Fibroblast of skin of abdomen (primary cell): ENCODE measurements around the gene IMPDH1.
A peak's percentile ranks its signal among the peaks of the same experiment; 100 is the strongest.

ENCODE experiments used
- DNase-seq: peaks from one replicate; pipeline ENCODE4 v3.0.0-alpha.2; 2013

Gene IMPDH1

DNA sequence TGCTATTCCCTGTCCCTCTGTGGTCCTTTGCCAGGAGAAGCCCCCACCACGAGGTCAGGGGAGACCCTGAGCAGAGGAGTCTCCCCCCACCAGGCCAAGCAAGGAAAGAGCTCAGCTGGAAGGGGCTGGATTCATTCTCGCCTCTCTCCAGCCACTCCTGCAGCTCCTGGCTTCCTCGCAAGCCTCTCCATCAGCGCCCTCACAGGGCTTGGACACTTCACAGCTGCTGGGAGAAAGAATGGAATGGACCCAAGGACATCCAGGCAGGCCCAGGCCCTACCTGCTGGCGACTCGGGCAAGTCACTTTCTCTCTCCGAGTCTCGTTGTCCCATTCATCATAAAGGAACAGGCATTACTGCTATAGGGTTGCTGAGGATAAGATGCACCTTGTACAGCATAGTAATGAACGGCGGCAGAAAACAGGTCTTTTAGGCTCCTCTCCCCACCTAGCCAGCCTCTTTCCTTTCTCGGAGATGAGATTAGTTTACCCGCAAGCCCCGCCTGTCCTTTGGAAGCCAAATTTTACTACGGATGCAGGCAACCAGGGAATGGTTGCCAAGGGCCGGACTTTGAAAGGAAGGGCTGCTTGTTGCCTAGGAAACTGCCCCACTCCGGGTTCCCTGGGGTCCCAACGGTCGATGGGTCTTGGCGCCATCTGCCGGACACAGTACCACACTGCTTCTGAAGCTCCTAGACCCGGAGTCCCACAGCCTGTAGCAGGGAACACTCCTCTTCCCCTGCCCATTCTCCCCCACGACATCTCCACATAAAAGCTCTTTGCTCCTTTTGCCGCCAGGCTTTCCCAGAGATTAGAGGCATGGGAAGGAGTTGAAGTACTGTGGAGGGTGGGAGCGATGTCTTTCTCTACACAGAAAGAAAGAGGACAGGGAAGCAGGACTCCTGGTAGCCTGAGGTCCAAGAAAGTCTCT lies 22.3 kb downstream of the IMPDH1 start:
- peak; percentile 68 for DNase-seq

DNA sequence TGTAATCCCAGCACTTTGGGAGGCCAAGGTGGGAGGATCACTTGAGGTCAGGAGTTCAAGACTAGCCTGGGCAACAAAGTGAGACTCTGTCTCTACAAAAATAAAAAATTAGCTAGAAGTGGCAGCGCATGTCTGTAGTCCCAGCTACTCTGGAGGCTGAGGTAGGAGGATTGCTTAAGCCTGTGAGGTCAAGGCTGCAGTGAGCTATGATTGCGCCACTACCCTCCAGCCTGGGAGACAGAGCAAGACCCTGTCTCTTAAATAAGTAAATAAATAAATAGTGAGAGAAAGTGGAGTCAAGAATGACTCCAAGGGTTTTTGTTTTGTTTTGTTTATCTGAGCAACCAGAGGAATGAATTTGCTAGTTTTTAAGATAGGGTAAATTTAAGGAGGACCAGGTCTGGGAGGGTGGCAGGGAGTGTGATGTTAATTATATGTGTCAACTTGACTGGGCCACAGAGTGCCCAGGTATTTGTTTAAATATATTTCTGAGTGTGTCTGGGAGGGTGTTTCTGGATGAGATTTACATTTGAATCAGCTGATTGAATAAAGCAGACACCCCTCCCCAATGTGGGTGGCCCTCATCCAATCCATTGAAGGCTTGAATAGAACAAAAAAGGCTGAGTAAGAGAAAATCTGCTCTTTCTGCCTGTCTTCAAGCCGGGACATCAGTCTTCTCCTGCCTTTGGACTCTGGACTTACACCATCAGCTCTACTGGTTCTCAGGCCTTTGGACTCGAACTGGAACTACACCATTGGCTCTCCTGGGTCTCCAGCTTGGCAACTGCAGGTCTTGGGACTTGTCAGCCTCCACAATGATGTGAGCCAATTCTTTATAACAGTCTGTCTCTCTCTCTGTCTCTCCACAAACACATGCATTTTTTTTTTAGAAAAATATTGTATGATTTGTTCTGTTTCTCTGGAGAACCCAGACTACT lies 23.5 kb downstream of the IMPDH1 start:
- DNase-seq, result no peak

GRCh38 chr7:128384726-128385125 lies 25.1 kb downstream of the IMPDH1 start:
- DNase-seq, result no peak

GRCh38 chr7:128383776-128384175 lies 26.0 kb downstream of the IMPDH1 start:
- no peak for DNase-seq

DNA sequence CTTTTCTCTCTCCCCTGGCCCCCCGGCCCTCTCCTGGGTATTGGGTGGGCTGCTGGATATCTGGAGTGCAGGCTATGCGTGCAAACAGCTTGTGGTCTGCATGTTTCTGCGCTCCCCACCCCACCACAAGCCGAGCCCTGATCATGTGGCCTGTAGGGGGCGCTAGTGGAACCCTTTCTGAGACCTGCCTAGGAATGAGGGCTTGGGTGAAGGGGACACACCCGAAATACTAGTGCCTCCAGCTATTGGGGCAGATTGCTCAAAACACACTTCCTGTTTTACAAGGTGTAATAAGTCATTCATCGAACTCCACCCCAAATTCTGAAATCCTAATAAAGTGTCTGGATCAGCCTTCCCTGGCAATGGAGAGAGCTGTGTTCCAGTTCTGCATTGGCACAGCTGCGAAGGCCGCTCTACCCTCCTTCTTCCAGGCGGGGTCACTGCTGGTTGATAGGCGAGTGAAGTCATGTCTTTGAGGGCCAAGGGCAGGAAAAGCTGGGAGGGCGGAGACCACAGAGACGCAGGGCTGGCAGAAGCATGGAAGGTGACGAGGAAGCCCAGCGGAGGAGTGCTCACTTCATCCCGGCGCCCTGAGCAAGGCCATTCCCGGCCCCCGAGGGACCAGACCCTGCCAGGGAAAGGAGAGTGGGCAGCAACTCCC lies 28.5 kb downstream of the IMPDH1 start:
- no peak for DNase-seq

DNA sequence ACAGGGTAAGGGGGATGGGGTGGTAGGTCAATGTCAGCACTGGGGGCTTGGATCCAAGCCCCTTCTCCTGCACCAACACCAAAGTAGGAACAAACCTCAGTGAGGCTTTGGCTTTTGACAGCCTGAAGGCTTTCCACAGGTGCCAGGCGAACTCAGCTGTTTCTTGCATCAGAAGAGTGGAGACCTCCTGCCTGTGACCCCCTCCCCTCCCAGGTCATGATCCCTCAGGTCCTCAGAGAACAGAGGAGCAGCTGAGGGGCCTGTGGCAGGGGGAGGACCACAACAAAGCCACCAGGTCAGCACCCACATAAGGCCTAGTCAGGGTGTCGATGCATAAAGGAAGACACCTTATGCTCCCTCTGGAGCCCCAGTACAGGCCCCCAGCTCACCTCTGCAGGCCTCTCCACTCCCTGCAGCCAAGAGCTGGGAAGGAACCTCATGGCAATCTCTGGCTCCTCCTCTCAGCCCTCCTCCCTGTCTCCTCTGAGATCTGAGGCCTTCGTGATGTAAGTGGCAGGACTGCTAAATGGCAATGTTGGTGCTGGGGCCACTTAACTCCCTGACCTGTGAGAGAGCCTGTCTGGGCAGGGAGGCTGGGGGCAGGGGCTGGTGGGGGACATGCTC lies 29.2 kb downstream of the IMPDH1 start:
- no peak for DNase-seq

DNA sequence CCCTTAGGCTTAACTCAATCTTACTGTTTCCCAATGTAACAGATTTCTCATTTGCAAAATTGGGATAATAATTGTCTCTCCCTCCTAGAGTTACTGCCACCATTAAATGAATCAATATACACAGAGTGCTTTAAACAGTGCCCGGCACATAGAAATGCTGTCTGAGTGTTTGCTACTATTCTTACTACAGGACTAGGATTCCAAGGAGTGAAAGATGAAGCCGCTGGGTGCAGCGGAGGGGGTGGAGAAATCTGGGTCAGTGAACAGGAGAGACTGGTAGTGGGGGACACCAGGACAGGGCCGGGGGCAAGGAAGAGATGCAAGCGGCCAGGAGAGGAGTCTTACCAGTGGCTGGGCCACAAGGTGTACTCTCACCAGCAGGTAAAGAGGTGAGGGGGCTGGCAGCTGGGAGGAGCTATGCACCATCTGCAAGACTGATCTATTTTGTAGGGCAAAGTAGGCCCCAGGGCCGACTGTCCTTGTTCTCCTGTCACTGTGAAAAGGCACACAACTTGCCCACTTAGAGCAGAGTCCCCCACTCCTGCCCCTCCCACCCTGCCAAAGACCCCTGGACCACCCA lies 29.8 kb downstream of the IMPDH1 start:
- DNase-seq, result no peak

GRCh38 chr7:128378637-128379036 lies 31.1 kb downstream of the IMPDH1 start:
- DNase-seq, result no peak

DNA sequence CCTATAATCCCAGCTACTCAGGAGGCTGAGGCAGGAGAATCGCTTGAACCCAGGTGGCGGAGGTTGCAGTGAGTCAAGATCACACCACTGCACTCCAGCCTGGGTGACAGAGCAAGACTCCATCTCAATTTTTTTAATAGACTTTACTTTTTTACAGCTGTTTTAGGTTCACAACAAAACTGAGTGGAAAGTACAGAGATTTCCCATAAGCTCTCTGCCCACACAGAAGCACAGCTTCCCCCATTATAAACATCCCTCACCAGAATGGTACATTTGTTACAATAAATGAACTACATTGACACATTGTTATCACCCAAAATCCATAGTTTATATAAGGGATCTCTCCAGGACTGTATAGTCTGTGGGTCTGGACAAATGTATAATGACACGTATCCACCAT lies 33.7 kb downstream of the IMPDH1 start:
- no peak for DNase-seq

DNA sequence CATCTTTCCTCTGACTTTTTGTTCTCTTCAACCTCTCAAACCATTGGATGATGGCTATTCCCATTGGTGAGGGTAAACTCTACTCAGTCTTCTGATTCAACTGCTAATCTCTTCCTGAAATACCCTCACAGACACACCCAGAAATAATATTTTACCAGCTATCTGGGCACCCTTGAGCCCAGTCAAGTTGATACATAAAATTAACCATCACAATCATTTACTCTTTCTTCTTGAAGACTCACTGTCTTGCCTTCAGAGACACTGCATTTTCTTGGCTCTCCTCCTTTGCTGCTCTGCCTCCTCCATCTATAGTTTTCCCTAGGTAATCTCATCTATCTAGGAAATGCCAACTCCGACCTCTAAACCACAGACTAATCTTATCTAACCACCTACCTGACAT lies 35.7 kb downstream of the IMPDH1 start:
- DNase-seq, result no peak

DNA sequence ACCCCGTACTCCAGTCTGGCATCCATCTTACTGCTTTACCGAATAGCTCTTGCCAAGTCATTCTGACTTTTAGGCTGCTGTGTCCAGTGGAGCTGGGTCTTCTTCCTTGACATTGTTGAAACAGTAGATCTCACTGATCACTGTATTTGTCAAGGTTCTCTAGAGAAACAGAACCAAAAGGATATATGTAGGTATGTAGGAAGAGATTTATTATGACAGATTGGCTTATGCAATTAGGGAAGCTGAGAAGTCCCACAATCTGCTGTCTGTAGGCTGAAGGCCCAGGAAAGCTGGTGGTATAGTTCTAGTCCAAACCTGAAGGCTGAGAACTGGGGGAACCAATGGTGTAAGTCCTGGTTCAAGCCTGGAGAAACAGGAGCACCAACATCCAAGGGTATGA lies 36.2 kb downstream of the IMPDH1 start:
- DNase-seq, result no peak

DNA sequence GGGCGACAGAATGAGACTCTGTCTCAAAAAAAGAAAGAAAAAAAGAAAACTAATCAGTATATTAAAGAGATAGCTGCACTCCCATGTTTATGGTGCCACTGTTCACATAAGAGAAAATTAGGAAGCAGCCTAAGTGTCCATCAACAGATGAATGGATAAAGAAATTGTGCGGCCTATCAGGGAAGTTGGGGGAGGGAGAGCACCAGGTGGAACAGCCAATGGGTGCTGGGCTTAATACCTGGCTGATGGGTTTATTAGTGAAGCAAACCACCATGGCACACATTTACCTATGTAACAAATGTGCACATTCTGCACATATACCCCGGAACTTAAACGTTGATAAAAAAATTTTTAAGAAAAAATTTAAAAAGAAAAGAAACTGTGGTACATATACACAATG lies 39.3 kb downstream of the IMPDH1 start:
- DNase-seq, result no peak

DNA sequence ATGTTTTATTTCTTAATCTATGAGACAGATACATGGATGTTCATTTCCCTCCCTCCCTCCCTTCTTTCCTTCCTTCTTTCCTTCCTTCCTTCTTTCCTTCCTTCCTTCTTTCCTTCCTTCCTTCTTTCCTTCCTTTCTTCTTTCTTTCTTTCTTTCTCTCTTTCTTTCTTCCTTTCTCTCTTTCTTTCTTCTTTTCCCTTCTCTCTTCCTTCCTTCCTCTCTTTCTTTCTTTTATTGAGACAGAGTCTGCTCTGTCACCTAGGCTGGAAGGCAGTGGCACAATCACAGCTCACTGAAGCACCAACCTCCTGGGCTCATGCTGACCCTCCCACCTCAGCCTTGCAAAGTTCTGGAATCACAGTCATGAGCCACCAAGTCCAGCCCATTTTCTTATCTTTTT lies 42.8 kb downstream of the IMPDH1 start:
- no peak for DNase-seq

GRCh38 chr7:128366300-128366699 lies 43.5 kb downstream of the IMPDH1 start:
- DNase-seq, result no peak

- no peak for DNase-seq
Observed at GRCh38 chr7:128365432-128365831, 44.4 kb downstream of the IMPDH1 start.

GRCh38 chr7:128364166-128364870 lies 45.5 kb downstream of the IMPDH1 start:
- no peak for DNase-seq

GRCh38 chr7:128363261-128363721 lies 46.5 kb downstream of the IMPDH1 start:
- no peak for DNase-seq

GRCh38 chr7:128362670-128363069 lies 47.1 kb downstream of the IMPDH1 start:
- DNase-seq, result peak; percentile 34

- DNase-seq, result no peak
Observed at GRCh38 chr7:128361411-128362379, 48.1 kb downstream of the IMPDH1 start, which contains the start of gene PRRT4. TSS of gene PRRT4 (minus strand) at chr7:128361690.

GRCh38 chr7:128360359-128360678 lies 49.5 kb downstream of the IMPDH1 start:
- DNase-seq, result no peak
